ENCODE results near the gene HSF2. TPM values are rescaled to one million over a fixed set of nuclear protein-coding genes. Genes with fewer than 3 reads are reported as not detected.

The HSF2 gene
- total RNA-seq, 2 experiments from 2014 or later = 15.1 to 15.9 TPM

DNA sequence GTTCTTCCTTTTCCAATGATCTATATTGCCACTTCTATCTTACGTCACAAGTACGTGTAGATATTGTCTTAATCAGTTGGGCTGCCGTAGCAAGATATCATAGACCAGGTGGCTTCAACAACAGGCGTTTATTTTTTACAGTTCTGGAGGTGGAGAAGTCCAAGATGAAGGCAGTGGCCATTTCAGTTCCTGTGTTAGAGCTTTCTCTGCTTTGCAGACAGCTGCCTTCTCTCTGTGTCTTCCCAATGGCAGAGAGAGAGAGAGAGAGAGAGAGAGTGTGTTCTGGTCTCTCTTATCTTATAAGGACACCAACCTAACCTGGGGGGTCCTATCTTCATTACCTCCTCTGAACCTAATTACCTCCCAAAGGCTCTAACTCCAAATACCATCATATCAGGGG lies 8.3 kb downstream of the HSF2 start:
- CTCF ChIA-PET = interaction anchor here (1.2 kb wide), 1 partner anchor 122 kb away, joined by 3 read pairs; no protein-coding TSS in a partner anchor
- peaks cover 21% of the 10 kb centered on the region for H3K4me1 Mint-ChIP-seq
- H3K4me3 Mint-ChIP-seq = no peak overlapping the region

DNA sequence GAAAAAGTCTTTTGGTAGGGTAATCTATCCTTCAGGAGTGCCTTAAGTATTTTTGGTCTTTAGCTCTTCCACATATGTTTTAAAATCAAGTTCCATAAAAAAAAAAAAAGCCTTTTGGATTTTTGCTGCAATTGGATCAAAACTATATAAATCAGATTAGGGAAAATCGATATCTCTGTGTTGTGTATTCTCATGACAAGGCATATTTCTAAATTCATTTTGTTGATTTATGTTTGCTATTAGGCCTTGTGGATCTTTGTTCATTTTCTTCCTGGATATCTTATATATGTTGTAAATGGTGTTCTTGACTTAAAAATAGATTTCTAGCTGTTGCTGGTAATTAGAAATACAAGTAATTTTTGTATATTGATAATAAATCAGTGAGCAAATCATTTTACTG lies 8.8 kb downstream of the HSF2 start:
- H3K36me3 Mint-ChIP-seq = peaks cover 56% of the 10 kb centered on the region
- H3K4me3 Mint-ChIP-seq = no peak overlapping the region
- CTCF ChIA-PET = interaction anchor here (1.2 kb wide), 1 partner anchor 122 kb away, joined by 3 read pairs; no protein-coding TSS in a partner anchor
- H3K4me1 Mint-ChIP-seq = peaks cover 20% of the 10 kb centered on the region
- no peaks in the 10 kb centered on the region for H3K9me3 Mint-ChIP-seq (ENCODE audit: low read depth)
- no peaks in the 10 kb centered on the region for H3K27me3 Mint-ChIP-seq
- no peak for DNase-seq
- no peak for ATAC-seq
- no peak overlapping the region for H3K27ac Mint-ChIP-seq

More for the DNA sequence above, 8.3 kb downstream of the HSF2 start:
- DNase-seq = no peak
- no peaks in the 10 kb centered on the region for H3K9me3 Mint-ChIP-seq (ENCODE audit: low read depth)
- no peak for ATAC-seq
- H3K27me3 Mint-ChIP-seq = no peaks in the 10 kb centered on the region
- H3K36me3 Mint-ChIP-seq = peaks cover 52% of the 10 kb centered on the region
- H3K27ac Mint-ChIP-seq = no peak overlapping the region

DNA sequence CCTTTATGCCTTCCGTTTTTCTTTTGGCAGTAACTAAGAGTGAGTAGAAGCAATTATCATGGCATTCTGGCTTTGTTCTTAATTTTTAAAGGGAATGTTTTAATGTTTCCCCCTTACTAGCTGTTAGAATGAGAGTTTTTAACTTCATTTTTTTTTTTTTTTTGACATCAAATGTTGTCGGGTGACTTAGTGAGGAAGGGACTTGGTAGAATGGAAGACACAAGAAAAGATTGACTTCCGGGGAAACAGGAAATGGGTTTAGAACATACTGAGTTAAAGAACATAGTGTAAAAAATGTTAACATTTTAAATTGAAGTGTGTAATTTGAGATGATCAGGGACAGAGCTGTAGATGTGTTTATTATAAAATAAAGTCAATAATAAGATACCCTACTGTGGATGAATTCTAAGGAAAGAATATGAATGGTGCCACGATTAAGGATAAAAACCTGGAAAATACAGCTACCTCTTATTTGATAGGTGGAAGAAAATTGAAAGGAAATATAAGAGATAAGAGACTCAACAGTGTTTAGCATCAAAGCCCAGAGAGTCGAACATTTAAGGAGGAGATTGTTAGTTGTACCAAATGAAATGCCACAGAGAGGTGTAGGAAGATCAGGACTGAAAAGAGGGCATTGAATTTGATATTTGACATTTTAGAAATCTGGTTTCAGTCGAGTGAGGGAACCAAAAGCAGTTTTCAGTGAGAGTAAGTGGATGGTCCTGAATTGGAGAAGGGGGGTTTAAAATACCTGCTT lies 9.4 kb downstream of the HSF2 start:
- peaks cover 59% of the 10 kb centered on the region for H3K36me3 Mint-ChIP-seq
- H3K27me3 Mint-ChIP-seq = no peaks in the 10 kb centered on the region
- peak overlapping the region; percentile 20 for H3K27ac Mint-ChIP-seq
- DNase-seq (no peak), ATAC-seq (peak; percentile 53)
- H3K4me1 Mint-ChIP-seq = peaks cover 19% of the 10 kb centered on the region
- CTCF ChIA-PET = interaction anchor here (1.2 kb wide), 1 partner anchor 121 kb away, joined by 3 read pairs; no protein-coding TSS in a partner anchor
- no peaks in the 10 kb centered on the region for H3K9me3 Mint-ChIP-seq (ENCODE audit: low read depth)
- H3K4me3 Mint-ChIP-seq = peak overlapping the region; percentile 33

DNA sequence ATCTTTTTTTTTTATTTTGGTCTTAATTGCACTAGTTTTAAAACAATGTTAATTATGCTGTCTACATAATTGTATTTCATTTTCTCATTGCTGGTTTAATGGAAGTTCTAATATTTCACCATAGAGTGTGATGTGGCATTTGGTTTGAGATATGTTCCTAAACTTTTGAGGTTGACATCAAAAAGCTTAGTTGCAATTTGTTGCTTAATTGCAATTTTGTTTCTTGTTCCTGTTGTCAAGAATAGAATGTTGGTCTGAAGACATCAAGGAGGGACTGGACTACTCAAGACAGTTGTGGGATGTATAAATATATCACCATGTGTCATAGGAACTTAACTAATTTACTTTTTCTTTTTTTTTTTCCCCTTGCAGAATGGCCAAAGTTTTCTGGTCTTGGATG lies 12.5 kb downstream of the HSF2 start:
- CTCF ChIA-PET = interaction anchor here (1.7 kb wide), 1 partner anchor 80 kb away, joined by 5 read pairs; no protein-coding TSS in a partner anchor
- peaks cover 50% of the 10 kb centered on the region for H3K36me3 Mint-ChIP-seq
- no peaks in the 10 kb centered on the region for H3K9me3 Mint-ChIP-seq (ENCODE audit: low read depth)
- no peak overlapping the region for H3K27ac Mint-ChIP-seq
- H3K27me3 Mint-ChIP-seq = no peaks in the 10 kb centered on the region
- H3K4me1 Mint-ChIP-seq = peaks cover 16% of the 10 kb centered on the region
- DNase-seq (no peak), ATAC-seq (no peak)
- no peak overlapping the region for H3K4me3 Mint-ChIP-seq

DNA sequence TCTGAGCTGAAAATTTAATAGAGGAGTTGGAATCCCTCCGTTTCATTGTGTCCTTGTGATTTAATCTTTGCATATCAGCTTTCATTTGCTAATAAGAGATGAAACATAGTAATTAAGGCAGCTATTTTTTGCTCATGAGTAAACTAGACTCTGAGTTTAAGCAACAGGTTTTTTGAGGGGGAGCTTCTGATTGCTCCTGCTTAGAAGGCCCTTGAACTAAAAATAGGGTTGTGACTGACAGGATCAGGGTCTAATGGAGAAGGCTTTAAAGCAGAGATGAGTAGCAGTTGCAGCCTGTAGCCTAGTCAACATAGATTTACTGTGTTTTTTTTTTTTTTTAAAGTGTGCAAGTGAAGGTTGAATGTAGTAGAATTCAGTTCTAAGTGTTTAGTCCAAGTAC lies 17.4 kb downstream of the HSF2 start:
- peaks cover 1% of the 10 kb centered on the region for H3K4me1 Mint-ChIP-seq
- no peak overlapping the region for H3K27ac Mint-ChIP-seq
- no peak for ATAC-seq
- CTCF ChIA-PET = interaction anchor here (1.1 to 1.4 kb wide), 2 partner anchors 9 to 22 kb away, joined by 3 to 5 read pairs; no protein-coding TSS in a partner anchor
- DNase-seq = no peak
- no peaks in the 10 kb centered on the region for H3K9me3 Mint-ChIP-seq (ENCODE audit: low read depth)
- no peak overlapping the region for H3K4me3 Mint-ChIP-seq
- H3K36me3 Mint-ChIP-seq = peaks cover 37% of the 10 kb centered on the region
- no peaks in the 10 kb centered on the region for H3K27me3 Mint-ChIP-seq

DNA sequence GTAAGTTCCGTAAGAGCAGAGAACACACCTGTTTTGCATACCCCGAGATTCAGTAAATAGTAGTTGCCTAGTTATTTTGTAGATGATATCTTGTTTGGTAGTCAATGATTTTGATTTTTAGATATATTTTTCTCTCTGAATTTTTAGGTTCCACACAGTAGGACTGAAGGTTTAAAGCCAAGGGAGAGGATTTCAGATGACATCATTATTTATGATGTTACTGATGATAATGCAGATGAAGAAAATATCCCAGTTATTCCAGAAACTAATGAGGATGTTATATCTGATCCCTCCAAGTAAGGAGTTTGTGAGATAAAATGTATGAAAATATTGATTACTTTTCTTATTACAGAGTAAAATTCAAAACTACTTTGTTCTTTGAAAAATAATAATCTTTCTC lies 22.6 kb downstream of the HSF2 start:
- Mint-ChIP-seq H3K4me1 (peaks cover 27% of the 10 kb centered on the region), H3K9me3 (ENCODE audit: low read depth) (no peaks in the 10 kb centered on the region), H3K27me3 (no peaks in the 10 kb centered on the region), H3K4me3 (no peak overlapping the region), H3K36me3 (peaks cover 55% of the 10 kb centered on the region), H3K27ac (no peak overlapping the region)
- ATAC-seq (no peak), DNase-seq (no peak)
- CTCF ChIA-PET = no interaction called here

DNA sequence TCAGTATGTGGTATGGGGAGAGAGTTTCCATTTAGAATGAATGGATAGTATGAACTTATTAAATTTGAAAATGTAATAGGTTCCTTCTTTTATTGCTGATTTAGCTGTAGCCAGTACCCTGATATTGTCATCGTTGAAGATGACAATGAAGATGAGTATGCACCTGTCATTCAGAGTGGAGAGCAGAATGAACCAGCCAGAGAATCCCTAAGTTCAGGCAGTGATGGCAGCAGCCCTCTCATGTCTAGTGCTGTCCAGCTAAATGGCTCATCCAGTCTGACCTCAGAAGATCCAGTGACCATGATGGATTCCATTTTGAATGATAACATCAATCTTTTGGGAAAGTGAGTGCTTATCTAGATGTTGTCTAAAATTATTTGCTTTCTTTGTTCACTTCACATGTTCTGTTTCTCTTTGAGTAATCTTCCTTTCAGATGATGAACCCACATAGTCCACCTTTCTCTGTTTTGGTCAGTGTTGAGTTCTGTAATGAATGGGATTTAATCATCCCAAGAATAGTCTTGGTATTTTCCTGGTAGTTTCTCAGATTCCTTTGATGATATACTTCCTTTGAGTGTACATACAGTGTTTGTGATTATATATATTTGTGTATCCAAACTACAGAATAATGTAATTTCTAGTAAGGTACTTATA lies 23.3 kb downstream of the HSF2 start:
- Mint-ChIP-seq H3K9me3 (ENCODE audit: low read depth) (no peaks in the 10 kb centered on the region), H3K27ac (no peak overlapping the region), H3K4me1 (peaks cover 30% of the 10 kb centered on the region), H3K4me3 (no peak overlapping the region), H3K36me3 (peaks cover 58% of the 10 kb centered on the region), H3K27me3 (no peaks in the 10 kb centered on the region)
- ATAC-seq (peak; percentile 55), DNase-seq (no peak)
- CTCF ChIA-PET = no interaction called here

DNA sequence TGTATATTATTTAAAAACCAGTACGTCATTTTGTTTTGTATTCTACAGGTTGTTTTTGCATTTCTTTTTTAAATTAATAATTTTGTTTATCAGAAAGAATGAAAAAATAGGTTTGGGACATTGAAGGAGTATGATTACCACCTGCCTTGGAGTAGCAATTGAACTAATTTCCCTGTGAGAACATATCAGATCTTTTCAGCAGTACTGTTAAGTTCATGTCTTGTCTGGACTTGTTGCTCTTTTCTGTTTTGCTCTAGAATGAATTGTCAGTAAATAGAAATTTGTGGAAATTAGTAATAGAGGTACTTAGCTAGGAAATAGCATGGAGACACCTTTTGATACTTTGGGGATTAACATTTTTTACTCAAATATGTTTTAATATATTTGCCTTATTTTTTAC lies 24.3 kb downstream of the HSF2 start:
- peaks cover 65% of the 10 kb centered on the region for H3K36me3 Mint-ChIP-seq
- no peaks in the 10 kb centered on the region for H3K27me3 Mint-ChIP-seq
- no peak overlapping the region for H3K27ac Mint-ChIP-seq
- DNase-seq (no peak), ATAC-seq (no peak)
- no peak overlapping the region for H3K4me3 Mint-ChIP-seq
- CTCF ChIA-PET = interaction anchor here (1.1 kb wide), 1 partner anchor 18 kb away, joined by 3 read pairs; no protein-coding TSS in a partner anchor
- no peaks in the 10 kb centered on the region for H3K9me3 Mint-ChIP-seq (ENCODE audit: low read depth)
- H3K4me1 Mint-ChIP-seq = peaks cover 30% of the 10 kb centered on the region

DNA sequence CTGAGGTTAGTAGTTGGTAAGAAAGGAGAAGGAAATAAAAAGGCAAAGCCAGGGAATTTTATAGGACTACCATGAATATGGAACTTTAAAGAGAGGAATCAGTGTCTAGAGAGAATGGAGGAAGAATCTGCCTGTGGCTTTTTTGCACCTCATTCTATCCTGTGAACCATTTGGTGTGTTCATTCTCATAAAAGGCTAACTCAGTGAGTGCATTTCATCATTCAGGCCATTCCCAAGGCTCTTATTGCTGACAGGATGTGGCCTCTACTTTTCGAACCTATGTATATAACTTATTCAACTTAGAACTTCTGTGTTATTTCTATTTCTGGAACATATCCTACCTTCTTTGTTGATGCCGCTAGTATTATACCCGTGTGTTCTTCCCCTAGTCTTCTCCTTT lies 27.1 kb downstream of the HSF2 start:
- Mint-ChIP-seq H3K4me3 (no peak overlapping the region), H3K4me1 (peaks cover 30% of the 10 kb centered on the region), H3K27ac (peak overlapping the region; percentile 5), H3K36me3 (peaks cover 73% of the 10 kb centered on the region), H3K9me3 (ENCODE audit: low read depth) (no peaks in the 10 kb centered on the region), H3K27me3 (no peaks in the 10 kb centered on the region)
- ATAC-seq (no peak), DNase-seq (no peak)
- CTCF ChIA-PET = interaction anchor here (1.7 kb wide), 1 partner anchor 10 kb away, joined by 5 read pairs; no protein-coding TSS in a partner anchor

DNA sequence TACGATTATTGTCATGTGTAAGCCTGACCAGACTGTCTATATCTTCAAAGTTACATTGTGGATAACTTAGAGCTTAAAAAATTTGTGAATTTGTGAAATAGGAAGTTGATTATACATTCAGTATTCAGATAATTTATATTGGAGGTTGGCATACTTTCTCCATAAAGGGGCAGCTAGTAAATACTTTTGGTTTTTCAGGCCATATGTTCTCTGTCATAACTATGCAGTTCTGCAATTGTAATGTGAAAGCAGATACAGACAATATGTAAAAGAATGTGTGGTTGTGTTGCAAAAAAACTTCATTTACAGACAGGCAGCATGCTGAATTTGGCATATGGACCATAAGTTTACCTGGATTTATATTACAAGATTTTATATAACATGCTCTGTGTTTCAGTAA lies 29.3 kb downstream of the HSF2 start:
- peaks cover 31% of the 10 kb centered on the region for H3K4me1 Mint-ChIP-seq
- no peak for ATAC-seq

DNA sequence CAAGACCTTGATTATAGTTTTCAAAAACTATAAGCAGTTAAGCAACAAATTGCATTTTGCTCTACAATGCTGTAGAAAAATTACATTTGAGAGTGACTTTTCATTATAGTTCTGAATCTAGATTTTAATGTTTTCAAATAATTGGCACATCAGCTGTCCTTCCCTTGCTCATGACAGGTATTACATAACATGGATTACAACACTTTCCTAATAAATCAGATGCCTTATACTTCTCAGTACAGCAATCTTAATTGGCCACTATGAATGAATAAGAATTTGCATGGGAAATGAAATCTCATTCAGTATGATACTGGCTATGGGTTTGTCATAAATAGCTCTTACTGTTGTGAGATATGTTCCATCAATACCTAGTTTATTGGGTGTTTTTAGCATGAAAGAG lies 29.9 kb downstream of the HSF2 start:
- no peaks in the 10 kb centered on the region for H3K27me3 Mint-ChIP-seq
- H3K27ac Mint-ChIP-seq = no peak overlapping the region
- no peak for DNase-seq
- peaks cover 29% of the 10 kb centered on the region for H3K4me1 Mint-ChIP-seq
- peaks cover 74% of the 10 kb centered on the region for H3K36me3 Mint-ChIP-seq
- no peak for ATAC-seq
- no peak overlapping the region for H3K4me3 Mint-ChIP-seq
- CTCF ChIA-PET = no interaction called here
- no peaks in the 10 kb centered on the region for H3K9me3 Mint-ChIP-seq (ENCODE audit: low read depth)

More for the DNA sequence above, 29.3 kb downstream of the HSF2 start:
- H3K36me3 Mint-ChIP-seq = peaks cover 76% of the 10 kb centered on the region
- H3K4me3 Mint-ChIP-seq = no peak overlapping the region
- DNase-seq = no peak
- no peaks in the 10 kb centered on the region for H3K9me3 Mint-ChIP-seq (ENCODE audit: low read depth)
- no peaks in the 10 kb centered on the region for H3K27me3 Mint-ChIP-seq
- CTCF ChIA-PET = no interaction called here
- H3K27ac Mint-ChIP-seq = no peak overlapping the region

DNA sequence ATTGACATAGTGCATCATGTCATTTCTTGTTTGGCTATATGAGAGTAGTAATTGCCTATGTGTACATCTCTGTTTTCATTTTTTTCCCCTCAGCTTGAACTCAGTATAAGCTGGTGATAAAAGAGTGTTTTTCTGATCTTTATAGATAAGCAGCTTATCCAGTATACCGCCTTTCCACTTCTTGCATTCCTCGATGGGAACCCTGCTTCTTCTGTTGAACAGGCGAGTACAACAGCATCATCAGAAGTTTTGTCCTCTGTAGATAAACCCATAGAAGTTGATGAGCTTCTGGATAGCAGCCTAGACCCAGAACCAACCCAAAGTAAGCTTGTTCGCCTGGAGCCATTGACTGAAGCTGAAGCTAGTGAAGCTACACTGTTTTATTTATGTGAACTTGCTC lies 32.3 kb downstream of the HSF2 start:
- no peak overlapping the region for H3K27ac Mint-ChIP-seq
- DNase-seq = no peak
- H3K4me1 Mint-ChIP-seq = peaks cover 23% of the 10 kb centered on the region
- peaks cover 70% of the 10 kb centered on the region for H3K36me3 Mint-ChIP-seq
- no peaks in the 10 kb centered on the region for H3K9me3 Mint-ChIP-seq (ENCODE audit: low read depth)
- no peak overlapping the region for H3K4me3 Mint-ChIP-seq
- CTCF ChIA-PET = interaction anchor here (1.2 to 1.4 kb wide), 2 partner anchors 15 to 27 kb away, joined by 4 to 5 read pairs; no protein-coding TSS in a partner anchor
- H3K27me3 Mint-ChIP-seq = no peaks in the 10 kb centered on the region
- ATAC-seq = no peak

DNA sequence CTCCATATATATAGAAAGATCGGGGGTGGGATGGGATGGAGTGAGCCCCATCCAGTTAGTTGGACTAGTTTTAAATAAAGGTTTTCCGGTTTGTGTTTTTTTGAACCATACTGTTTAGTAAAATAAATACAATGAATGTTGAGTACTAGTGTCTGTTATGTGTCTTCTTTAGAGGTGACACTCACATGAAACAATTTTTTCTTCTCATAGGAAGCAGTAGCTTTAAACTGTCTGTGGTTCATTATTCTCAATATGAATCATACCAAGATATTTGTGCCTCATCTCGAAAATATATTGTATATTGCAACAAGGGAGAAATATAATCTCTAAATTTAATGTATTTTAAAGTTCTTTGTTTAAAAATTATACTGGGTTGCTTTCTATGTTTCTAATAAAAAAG lies 33.4 kb downstream of the HSF2 start:
- peaks cover 2% of the 10 kb centered on the region for H3K9me3 Mint-ChIP-seq (ENCODE audit: low read depth)
- CTCF ChIA-PET = interaction anchor here (1.4 kb wide), 1 partner anchor 26 kb away, joined by 5 read pairs; no protein-coding TSS in a partner anchor
- peaks cover 71% of the 10 kb centered on the region for H3K36me3 Mint-ChIP-seq
- no peak overlapping the region for H3K4me3 Mint-ChIP-seq
- ATAC-seq (peak; percentile 69), DNase-seq (no peak)
- peak overlapping the region; percentile 4 for H3K27ac Mint-ChIP-seq
- peaks cover 18% of the 10 kb centered on the region for H3K4me1 Mint-ChIP-seq
- no peaks in the 10 kb centered on the region for H3K27me3 Mint-ChIP-seq
